Transverse colon (tissue), 4 donors: ENCODE measurements around the gene PLEKHG2. TPM values are rescaled to one million over a fixed set of nuclear protein-coding genes. Genes with fewer than 3 reads are reported as not detected.

Experiments
- DNase-seq: peaks from one replicate; pipeline ENCODE4 v3.0.0-alpha.2; 2019
- H3K27ac ChIP-seq, 4 donors: fragments of 200-600 bp; sonication (generic); 2 replicates each; pipeline ENCODE4 v1.5.1; 2016 to 2018; ENCODE audit warnings: inconsistent platforms in 4 of 4
- H3K27me3 ChIP-seq: fragments of 200-600 bp; sonication (generic); 2 replicates; pipeline ENCODE4 v1.5.1; 2017; ENCODE audit warnings: inconsistent platforms
- H3K36me3 ChIP-seq, 4 donors: fragments of 200-600 bp; sonication (generic); 2 replicates each; pipeline ENCODE4 v1.5.1; 2017 to 2019; ENCODE audit warnings: inconsistent platforms in 4 of 4
- H3K4me1 ChIP-seq, 4 donors: fragments of 200-600 bp; sonication (generic); 2 replicates each; pipeline ENCODE4 v1.5.1; 2017 to 2020; ENCODE audit warnings: inconsistent platforms in 4 of 4
- H3K4me3 ChIP-seq, 4 donors: fragments of 200-600 bp; sonication (generic); 1 replicate in 1 of 4; 2 replicates in 3 of 4; pipeline versions ENCODE4 v1.5.1 to v1.6.1; 2017 to 2019; ENCODE audit warnings: inconsistent platforms in 4 of 4
- H3K9me3 ChIP-seq, 2 donors: fragments of 200-600 bp; sonication (generic); 2 replicates each; pipeline ENCODE4 v1.5.1; 2017 to 2019; ENCODE audit warnings: inconsistent platforms in 2 of 2
- EP300 ChIP-seq: sonication (generic); formaldehyde crosslinking; IDR thresholded peaks from one replicate; pipeline ENCODE4 v1.6.1; 2017; ENCODE audit warnings: antibody characterized with exemption, low read depth
- POLR2A ChIP-seq: fragments of 450-650 bp; IDR thresholded peaks from one replicate; pipeline ENCODE4 v1.6.1; 2016; ENCODE audit warnings: antibody characterized with exemption, mild to moderate bottlenecking, moderate library complexity
- POLR2AphosphoS5 ChIP-seq, 3 donors: sonication (generic); formaldehyde crosslinking; IDR thresholded peaks; one replicate each; pipeline ENCODE4 v1.6.1; 2016; ENCODE audit warnings: antibody characterized with exemption in 3 of 3
- WGBS, 2 donors: methylation state at CpG; one replicate each; pipeline ENCODE4 v1.1.5; 2018; ENCODE audit warnings: low coverage in 1 of 2; 5-methylcytosine and 5-hydroxymethylcytosine counted together
- in situ Hi-C, 4 donors: fragments of 200-750 bp; cut with MboI; loops; one replicate each; pipeline versions ENCODE4 v1.15.0 to v1.15.1; 2017; ENCODE audit warnings: low sequenced_read_pairs in 3 of 4, low pct_ligation_motif_present in 1 of 4, low pct_unique_long_range_greater_than_20kb in 1 of 4
- intact Hi-C: fragments of 100-400 bp; cut with DNase I; formaldehyde crosslinking; loops from one replicate; pipeline ENCODE4 v1.15.1; 2023; ENCODE audit warnings: low total_unique reads
- total RNA-seq, 4 donors: library from RNA; depleted of rRNA; stranded (reverse); fragments of >200 nt; gene quantifications; one replicate each; pipeline ENCODE4 v1.1.0, GENCODE V29; 2016
- TF ChIP-seq, protein P1 (sequence below), 5 experiments: fragments of 200-600 bp in 3 of 5; fragments of 450-650 bp in 2 of 5; sonication (generic) in 3 of 5; IDR thresholded peaks; 1 replicate in 2 of 5; 2 replicates in 3 of 5; pipeline ENCODE4 v1.5.1; 2016 to 2017; ENCODE audit warnings: antibody characterized with exemption in 5 of 5, inconsistent platforms in 3 of 5, mild to moderate bottlenecking in 2 of 5, moderate library complexity in 1 of 5

Gene PLEKHG2
- total RNA-seq, 4 donors from 2014 or later = 6.1 to 27.7 (median 11.9) TPM

DNA sequence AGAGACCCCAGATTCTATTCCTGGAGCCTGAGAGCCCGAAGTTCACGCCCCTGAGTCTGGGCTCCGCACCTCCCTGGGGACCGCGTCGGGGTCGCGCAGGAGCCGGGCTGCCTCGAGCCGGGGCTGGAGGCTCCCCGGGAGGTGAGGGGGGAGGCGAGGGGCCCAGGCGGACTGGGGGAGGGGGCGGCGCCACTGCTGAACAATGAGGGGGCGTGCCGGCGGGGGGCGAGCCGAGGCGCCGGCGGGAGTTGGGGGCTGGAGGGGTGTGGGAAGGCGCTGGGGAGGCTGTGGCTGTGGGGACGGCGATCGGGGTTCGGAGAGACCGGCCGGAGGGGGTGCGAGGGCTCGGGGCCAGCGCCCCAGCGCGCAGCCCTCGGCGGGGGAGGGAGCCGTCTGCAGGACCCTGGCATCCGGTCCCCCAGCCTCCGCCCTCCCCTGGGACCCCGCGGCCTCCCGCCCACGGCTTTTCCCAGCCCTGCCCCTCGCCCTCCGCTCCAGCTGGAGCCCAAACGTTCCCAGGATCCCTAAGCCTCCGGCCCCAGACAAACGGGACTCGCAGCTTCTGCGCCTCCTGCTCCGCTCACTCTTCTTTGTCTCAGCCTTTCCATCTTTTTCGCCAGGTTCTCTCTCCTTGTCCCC is 922 bp downstream of the PLEKHG2 start:
- DNase-seq = peak; percentile 58
- intact Hi-C loops = loop anchor here (2.0 kb wide), 1 partner anchor 15 kb away; no protein-coding TSS in a partner anchor
- H3K4me1 ChIP-seq = peaks cover 11 to 52% (median 40%) of the 10 kb centered on the region in 4 donors
- in situ Hi-C loops = no loop called here
- peak overlapping the region; percentile 98 to 100 (median 99) for H3K27ac ChIP-seq
- TF ChIP-seq POLR2AphosphoS5 (IDR thresholded peaks at IDR 0.05) (peak; percentile 23 to 61 (median 48)), EP300 (no peak)
- peaks cover 0 to 3% (median 2%) of the 10 kb centered on the region in 4 donors for H3K36me3 ChIP-seq
- 2 to 17% methylated on average over 7 to 38 of the region's 54 CpGs for WGBS, 2 donors
- H3K4me3 ChIP-seq = peak overlapping the region; percentile 48 to 86 (median 75)
- H3K27me3 ChIP-seq = peaks cover 17% of the 10 kb centered on the region
- no peaks in the 10 kb centered on the region for H3K9me3 ChIP-seq

DNA sequence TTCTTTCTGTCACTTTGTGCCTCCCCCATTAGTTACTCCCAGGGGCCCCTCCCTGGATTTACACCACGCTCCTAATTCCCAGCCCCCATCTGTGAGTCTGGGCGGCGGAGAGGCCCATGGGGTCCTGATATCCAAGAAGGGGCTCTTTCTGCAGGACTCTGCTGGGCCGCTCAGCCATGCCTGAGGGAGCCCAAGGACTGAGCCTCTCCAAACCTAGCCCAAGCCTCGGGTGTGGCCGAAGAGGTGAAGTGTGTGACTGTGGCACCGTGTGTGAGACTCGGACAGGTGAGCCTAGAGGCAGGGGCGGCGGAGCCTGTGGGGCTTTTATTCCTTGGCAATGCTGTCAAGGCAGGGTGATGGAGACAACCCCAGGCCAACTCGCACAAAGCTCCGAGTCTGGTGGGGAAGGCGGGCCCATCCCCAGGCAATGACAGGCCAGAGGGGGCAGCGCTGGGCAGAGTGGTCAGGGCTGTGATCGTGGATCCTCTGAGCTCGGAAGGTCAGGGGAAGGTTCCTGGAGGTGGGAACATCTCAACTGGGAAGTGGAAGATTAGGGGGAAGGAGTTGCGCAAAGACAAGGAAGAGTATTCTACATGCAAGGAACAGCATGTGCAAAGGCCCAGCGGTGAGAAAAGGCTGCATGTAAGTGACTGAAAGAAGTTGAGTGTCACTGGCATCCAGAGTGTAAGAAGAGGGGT is 1.6 kb downstream of the PLEKHG2 start:
- Histone ChIP-seq H3K27ac (peak overlapping the region; percentile 98 to 100 (median 99)), H3K36me3 (no peaks in the 10 kb centered on the region), H3K27me3 (peaks cover 17% of the 10 kb centered on the region), H3K4me1 (peaks cover 11 to 52% (median 40%) of the 10 kb centered on the region in 4 donors), H3K9me3 (no peaks in the 10 kb centered on the region), H3K4me3 (peak overlapping the region; percentile 5 to 86 (median 75))
- WGBS, 2 donors = 37 to 71% methylated on average over 1 to 18 of the region's 18 CpGs
- in situ Hi-C loops = no loop called here
- no peak for TF ChIP-seq POLR2A
- DNase-seq = peak; percentile 31
- intact Hi-C loops = loop anchor here (2.0 kb wide), 1 partner anchor 15 kb away; no protein-coding TSS in a partner anchor

DNA sequence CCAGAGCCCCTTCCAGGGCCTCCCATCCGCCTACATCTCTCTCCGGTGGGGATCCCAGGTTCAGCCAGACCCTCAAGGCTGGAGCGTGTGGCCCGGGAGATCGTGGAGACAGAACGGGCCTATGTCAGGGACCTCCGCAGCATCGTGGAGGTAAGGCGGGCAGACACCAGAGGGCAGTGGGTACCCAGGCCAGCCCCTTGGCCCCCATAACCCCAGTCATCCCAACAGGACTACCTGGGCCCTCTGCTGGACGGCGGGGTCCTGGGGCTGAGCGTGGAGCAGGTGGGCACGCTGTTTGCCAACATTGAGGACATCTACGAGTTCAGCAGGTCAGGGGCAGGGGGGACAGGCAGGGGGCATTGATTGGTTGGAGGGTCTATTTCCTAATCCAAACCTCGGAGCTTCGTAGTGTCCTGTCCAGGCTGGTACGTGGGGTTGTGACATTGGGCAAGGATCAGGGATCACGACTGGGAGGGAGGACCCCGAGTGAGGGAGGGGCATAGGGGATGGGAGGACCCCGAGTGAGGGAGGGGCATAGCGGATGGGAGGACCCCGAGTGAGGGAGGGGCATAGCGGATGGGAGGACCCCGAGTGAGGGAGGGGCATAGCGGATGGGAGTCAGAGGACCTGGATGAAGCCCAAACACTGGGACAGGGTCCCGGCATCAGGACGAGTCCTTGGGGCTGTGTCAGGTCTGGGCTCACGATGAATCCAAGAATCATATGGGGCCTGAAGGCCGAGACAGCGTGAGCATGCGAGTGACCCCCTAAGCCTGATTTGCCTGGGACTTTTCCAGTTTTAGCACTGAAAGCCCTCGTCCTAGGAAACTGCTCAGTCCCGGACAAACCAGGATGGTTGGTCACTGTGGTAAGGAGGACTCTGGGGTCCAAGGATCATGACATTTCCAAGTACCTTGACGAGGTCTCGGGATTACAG is 2.9 kb downstream of the PLEKHG2 start:
- Histone ChIP-seq H3K27me3 (peaks cover 17% of the 10 kb centered on the region), H3K36me3 (no peaks in the 10 kb centered on the region), H3K4me3 (peak overlapping the region in 1 of 4 donors; percentile 66), H3K9me3 (no peaks in the 10 kb centered on the region), H3K4me1 (peaks cover 11 to 48% (median 37%) of the 10 kb centered on the region in 4 donors), H3K27ac (peak overlapping the region; percentile 98 to 100 (median 99))
- DNase-seq = no peak
- no peak for TF ChIP-seq EP300
- TF ChIP-seq POLR2AphosphoS5 (IDR thresholded peaks at IDR 0.05) = no peak
- TF ChIP-seq POLR2A = no peak
- TF ChIP-seq, protein P1, sequence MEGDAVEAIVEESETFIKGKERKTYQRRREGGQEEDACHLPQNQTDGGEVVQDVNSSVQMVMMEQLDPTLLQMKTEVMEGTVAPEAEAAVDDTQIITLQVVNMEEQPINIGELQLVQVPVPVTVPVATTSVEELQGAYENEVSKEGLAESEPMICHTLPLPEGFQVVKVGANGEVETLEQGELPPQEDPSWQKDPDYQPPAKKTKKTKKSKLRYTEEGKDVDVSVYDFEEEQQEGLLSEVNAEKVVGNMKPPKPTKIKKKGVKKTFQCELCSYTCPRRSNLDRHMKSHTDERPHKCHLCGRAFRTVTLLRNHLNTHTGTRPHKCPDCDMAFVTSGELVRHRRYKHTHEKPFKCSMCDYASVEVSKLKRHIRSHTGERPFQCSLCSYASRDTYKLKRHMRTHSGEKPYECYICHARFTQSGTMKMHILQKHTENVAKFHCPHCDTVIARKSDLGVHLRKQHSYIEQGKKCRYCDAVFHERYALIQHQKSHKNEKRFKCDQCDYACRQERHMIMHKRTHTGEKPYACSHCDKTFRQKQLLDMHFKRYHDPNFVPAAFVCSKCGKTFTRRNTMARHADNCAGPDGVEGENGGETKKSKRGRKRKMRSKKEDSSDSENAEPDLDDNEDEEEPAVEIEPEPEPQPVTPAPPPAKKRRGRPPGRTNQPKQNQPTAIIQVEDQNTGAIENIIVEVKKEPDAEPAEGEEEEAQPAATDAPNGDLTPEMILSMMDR (IDR thresholded peaks at IDR 0.05) = no peak
- intact Hi-C loops (no loop called here), in situ Hi-C loops (no loop called here)
- 61 to 68% methylated on average over 11 to 32 of the region's 35 CpGs for WGBS, 2 donors

DNA sequence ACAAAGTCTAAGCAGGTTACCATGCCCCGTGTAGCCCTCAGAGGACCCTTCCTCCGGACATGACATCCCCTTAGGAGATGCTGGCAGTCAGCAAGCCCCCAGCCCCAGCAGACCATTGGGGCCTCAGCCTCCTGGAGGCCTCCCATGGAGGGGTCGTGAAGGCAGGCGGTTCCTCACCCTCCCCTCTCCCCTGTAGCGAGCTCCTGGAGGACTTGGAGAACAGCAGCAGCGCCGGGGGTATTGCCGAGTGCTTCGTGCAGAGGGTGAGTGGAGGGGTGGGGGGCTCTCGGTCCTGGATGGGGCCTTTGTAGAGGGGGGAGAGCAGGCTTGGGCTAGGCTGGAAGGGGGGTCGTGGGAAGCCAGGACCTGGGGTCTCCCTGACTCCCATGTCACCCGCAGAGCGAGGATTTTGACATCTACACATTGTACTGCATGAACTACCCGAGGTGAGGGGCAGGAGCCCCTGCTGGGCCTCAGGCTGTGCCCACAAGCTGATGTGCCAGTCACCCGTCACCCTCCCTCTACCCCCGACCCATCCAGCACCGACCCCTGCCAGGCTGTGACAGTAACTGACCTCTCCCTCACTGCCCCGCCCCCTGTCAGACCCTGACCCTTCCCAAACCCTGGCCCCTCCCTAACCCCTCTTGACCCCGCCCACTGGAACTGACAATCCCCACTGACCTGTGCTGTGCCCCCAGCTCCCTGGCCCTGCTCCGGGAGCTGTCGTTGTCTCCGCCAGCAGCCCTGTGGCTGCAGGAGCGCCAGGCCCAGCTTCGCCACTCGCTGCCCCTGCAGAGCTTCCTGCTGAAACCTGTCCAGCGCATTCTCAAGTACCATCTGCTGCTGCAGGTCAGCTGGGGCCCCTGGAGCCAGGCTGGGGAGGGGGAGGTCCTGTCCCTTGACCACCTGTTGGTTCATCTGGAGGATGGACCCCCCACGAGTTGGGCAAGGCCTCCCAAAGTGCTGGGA is 4.0 kb downstream of the PLEKHG2 start:
- intact Hi-C loops = no loop called here
- H3K27ac ChIP-seq = no peak overlapping the region

More for the DNA sequence above, 4.0 kb downstream of the PLEKHG2 start:
- Histone ChIP-seq H3K36me3 (no peaks in the 10 kb centered on the region), H3K4me1 (peaks cover 2 to 38% (median 26%) of the 10 kb centered on the region in 4 donors), H3K4me3 (no peak overlapping the region), H3K9me3 (no peaks in the 10 kb centered on the region), H3K27me3 (peaks cover 17% of the 10 kb centered on the region)
- 67 to 80% methylated on average over 2 to 22 of the region's 27 CpGs for WGBS, 2 donors
- TF ChIP-seq POLR2AphosphoS5 (IDR thresholded peaks at IDR 0.05) (peak in 2 of 3 donors; percentile 4 to 6), POLR2A (no peak), EP300 (no peak)
- TF ChIP-seq, protein P1 (IDR thresholded peaks at IDR 0.05) = no peak
- in situ Hi-C loops = no loop called here
- DNase-seq = no peak
